GM18508 (cell line): ENCODE measurements around the gene ING5.

Experiments used
- ATAC-seq: cut with Tn5 transposase; IDR thresholded peaks from one replicate; pipeline ENCODE4 v1.9.1; 2021; ENCODE audit warnings: moderate number of reproducible peaks; ENCODE audit not compliant: insufficient read depth, unreplicated experiment

ING5 gene

DNA sequence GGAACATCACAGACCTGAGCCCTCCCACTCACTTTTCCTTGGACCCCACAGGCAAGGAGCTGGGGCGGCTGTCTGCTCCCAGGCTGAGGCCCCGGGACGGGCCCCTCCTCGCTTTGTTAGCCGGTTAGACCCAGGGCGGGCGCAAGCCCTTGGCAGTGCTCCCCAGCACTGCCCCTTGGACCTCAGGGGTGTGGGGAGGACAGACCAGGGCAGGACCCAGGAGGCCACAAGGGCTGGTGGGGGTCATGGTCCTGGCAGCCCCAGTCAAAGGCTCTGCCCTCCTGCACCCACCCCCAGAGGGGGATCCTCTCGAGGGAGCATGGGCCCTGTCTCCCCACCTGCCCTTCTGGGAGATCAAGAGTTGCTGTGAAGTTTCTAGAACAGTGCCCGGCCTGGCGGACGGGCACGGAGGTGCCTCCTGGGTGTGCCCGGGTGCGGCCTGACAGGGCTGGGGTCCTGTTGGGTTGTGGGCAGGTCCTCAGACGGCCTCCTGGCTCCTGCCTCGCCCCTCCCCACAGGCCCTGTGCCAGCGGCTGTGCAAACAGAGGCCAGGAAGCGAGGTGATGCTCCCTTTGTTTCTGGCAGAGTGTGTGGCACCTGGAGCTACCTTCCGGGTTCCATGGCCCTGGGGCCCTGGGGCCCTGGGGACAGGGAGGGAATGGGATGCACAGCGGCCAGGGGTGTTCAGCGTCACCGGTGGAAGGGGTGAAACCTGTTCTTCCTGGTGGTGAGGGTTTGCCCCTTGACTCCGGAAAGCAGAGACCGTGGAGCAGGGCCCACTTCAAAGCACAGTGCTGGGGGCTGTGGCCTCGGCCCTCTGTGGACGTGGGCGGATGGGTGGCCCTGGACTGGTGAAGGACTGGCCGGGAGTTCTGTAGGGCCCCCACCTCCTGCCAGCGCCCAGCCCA lies 71.9 kb downstream of the ING5 start:
- no peak for ATAC-seq

DNA sequence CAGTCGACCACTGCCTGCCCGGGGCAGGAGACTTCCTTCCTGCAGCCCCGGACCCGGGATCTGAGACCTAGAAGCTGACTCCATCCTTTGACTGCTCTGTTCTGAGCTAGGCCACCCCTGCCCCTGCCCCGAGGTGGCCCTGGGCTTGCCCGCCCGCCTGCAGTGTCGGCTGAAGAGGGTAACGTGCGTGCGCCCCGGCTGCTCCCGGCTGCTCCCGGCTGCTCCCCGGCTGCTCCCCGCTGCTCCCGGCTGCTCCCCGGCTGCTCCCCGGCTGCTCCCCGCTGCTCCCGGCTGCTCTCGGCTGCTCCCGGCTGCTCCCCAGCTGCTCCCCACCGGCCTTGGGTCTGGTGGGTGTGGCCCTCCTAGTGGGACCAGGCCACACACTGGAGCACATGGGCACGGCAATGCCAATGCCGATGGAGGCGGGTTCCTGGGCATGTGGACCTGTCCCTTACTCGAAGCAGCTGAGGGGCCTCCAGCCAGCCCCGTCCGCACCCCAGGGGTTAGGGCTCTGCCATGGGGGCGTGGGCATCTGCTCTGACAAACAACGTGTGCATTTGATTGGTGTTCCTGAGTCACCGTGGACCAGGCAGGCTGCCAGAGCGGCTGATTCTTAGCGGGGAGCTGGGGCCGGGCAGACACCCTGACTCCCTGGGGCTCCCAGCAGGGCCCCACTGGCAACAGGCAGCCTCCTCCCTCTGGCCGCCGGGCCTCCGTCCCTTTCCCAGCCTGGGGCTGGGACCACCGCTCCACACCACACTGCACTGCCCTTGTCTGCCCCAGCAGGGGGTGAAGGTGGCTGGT lies 72.8 kb downstream of the ING5 start:
- no peak for ATAC-seq

DNA sequence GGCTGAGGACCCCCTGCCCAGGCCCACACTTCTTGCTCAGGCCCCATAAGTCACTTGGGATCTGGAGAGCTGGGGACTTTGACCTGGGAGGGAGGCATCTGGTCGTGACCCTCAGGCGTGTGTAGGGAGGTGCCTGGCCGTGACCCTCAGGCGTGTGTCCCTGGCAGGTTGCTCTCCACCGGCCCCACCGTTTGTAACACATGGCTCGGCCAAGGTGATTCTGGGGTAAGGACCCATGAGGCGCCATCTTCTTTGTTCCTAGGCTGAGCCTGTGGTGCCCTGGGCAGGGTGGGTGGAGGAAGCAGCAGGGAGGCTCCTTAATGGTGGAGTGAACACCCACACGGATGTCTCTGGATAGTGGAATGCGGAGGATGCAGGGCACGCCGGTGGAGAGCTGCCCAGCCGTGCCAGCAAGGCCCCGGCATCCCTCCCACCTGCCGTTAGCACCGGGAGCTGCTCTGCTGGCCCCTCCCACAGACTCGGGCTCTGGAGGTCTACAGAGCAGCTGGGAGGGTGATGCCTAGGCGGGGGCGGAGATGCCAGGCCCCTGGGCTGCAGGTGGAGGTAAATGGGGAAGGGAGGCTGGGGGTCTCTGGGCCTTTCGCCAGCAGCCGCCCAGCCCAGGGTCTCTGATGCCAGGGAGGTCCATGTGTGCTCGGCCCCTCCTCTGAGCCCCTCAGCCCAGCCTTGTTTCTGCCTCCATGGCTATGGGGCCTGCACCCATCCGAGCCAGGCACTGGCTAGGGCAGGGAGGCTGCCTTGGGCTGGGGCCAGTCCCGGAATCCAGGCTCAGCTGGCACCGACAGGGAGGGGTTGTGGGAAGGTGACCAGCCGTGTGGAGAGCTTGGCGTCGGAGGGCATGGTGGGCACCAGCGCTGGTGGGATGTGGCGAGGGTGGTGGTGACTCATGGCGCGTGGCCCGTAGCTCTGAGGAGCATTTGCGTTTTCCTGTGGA lies 73.7 kb downstream of the ING5 start:
- ATAC-seq, result no peak

DNA sequence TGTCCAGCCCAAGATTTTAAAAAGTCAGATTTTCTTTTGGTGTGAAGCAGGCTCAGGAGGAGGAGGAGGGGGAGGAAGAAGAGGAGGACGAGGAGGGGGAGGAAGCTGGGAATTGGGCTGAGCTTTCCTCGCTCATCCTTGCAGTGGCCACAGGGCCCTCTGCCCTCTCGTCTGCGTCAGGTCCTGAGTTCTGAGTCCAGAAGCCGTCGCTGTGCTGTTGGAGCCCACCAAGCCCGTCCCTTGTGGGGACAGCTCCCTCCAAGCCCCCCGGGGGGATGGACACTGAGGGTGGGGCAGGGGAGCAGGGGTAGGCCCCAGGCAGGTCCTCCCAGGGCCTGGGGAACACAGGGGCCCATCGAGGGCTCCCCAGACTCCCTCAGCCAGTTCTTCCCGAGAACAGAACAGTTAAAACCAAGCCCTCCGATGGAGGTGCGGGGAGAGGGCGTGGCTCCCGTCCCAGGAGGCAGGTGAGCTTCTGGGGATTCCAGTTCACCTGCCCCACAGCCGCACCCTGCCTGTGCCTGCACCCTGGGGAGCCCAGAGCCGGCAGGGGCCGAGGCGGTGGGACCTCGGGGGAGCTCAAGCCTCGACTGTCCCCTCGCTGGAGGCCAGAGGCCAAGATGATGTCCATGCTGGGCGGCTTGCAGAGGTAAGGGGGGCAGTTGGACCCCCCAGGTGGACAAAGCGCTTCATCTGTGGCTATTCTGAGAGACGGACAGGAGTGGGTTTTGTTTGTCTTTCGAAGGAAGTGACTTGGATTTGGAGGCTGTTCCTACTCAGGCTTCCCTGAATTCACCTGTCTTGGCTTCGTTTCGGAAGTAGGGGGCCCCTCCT lies 74.7 kb downstream of the ING5 start, which contains the start of gene GAL3ST2:
Gene GAL3ST2, plus strand, starts transcription at position 487 of the 834 bp plus-strand sequence. Its CDS starts 134 bp downstream, at position 621.
- ATAC-seq, result no peak

DNA sequence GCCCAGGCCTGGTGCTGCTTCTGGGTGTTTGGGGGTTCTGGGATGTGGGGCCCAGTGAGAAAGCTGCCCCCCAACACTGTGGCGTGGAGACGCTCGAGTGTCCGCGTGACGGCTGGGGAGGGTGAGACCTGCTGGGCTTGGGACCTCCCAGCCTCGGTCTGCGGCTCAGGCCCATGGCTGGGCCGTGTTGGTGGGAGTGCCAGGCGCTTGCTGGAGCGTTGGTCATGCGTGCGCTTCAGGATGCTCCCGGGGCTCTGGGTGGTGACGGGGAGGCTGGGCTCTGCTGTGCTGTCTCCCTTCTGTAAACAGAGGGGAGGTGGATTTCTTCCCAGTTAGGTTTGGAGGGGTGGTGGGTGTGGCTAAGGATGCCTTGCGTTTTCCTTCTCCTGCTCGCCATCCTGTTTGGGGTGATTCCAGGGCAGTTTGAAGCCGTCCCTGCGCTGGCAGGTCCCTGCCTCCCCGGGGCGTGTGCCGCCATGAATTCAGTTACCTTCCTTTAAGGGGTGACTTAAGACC lies 75.4 kb downstream of the ING5 start:
- ATAC-seq, result no peak

DNA sequence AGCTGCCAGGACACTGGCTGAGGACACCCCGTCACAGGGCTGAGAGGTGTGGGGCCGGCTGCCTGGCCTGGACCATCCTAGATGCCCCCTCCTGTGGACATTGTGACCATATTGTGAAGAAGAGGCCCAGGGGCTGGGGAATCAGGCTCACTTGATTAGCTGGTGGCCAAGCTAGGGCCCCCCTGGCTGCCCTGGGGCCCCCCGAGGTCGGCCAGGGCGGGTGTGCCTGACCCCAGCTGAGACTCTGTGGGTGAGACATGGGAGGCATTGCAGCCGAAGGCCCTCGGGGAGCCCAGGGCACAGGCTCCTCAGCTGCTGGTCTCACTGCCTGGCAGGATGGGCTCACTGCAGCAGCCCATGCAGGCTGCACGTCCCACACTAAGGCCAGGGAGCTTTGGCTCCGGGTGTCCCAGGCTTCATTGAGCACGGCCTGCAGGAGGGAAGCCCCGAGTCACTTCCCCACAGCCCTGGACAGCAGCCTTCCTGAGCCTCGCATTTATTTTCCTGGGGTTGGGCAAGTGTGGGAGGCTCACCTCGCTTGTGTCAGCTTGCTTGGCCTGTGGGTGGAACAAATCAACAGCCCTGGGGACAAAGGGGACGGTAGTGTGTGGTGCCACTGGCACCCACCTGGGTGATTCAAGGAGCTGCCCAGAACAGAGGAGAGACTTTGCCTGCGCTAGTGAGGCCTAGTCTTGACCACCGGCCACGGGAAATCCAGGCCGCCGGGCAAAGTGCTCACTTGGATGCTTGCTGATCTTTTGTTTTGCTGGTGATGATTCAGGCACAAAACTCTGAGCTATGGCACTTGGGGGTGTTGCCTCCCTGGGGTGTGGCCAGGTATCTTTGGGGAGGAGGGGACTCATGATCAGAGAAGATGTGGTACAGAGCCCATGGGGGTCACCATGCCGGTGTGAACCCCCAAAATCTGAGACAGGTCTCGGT lies 76.1 kb downstream of the ING5 start:
- no peak for ATAC-seq
